ENCODE results near the gene MBD3L3. TPM values are rescaled to one million over a fixed set of nuclear protein-coding genes. Genes with fewer than 3 reads are reported as not detected.

Gene MBD3L3
- total and polyA plus RNA-seq, 2 of the 4 experiments (the other 2 are of a cell fraction): not detected

DNA sequence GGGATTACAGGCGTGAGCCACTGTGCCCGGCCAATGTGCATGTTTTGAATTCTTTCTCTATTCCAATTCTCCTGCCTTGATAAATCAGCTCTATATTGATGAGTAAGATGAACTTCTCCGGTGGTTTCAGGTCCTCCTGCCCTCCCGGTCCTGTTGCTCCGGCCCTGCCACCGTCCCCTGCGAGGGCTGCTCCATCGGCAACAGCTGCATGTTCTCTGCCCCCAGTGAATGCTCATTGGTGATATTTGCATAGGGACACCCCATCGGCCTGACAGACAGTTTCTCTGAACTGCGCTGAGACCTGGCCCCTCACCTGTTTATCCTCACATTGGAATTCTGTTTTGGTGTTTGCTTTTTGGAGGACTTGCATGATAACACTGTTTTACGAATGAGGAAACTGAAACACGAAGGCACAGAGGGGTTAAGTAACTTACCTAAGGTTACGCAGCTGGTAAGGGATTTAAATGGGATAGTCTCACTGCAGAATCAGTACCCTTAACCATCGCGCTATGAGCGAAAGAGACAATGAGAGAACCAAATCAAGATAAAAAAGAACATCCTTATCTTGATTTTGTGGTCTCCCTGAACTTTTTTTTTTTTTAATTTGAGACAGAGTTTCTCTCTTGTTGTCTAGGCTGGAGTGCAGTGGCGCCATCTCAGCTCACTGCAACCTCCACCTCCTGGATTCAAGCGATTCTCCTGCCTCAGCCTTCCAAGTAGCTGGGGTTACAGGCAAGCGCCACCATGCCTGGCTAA, 43.2 kb upstream of the MBD3L3 start (continued):
- TF ChIP-seq RCOR1 (IDR thresholded peaks at IDR 0.05; ENCODE audit: insufficient replicate concordance, low read length): no peak

DNA sequence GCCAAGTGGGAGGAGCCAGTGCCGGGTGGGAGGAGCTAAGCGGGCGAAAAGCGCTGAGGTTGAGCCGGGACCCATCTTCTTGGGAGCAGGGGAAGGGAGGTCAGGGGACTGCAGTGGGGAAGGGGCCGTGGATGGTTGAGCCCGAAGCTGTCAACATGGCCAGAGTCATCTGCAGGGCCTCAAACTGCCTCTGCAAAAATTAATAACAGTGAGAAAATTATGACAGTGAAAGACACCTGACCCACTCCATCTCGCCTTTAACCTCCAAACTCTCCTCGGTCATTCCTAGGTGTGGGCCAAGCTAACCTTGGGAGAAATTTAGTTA, 41.1 kb upstream of the MBD3L3 start:
- Histone ChIP-seq H4K8ac (ENCODE audit: low read depth in 2 of 2, low read length in 2 of 2) (peak overlapping the region; percentile 13 to 84; a peak in 2 of 4 replicates), H2AFZ (replicated peaks; ENCODE audit: low read length, poor library complexity) (peak overlapping the region; percentile 91), H3K23ac (ENCODE audit: low read depth, low read length) (no peak overlapping the region), H2AK9ac (replicated peaks; ENCODE audit: low read depth, low read length, poor library complexity) (peak overlapping the region; percentile 29), H2BK5ac (ENCODE audit: low read depth, low read length, poor library complexity, severe bottlenecking) (no peak overlapping the region), H3K18ac (ENCODE audit: low read depth, low read length) (no peak overlapping the region), H3K27ac (ENCODE audit: insufficient read depth, low read length) (peak overlapping the region; percentile 95), H3K14ac (replicated peaks; ENCODE audit: low read depth, low read length) (no peak overlapping the region), H2BK20ac (ENCODE audit: low read depth, low read length) (no peak overlapping the region), H4K91ac (ENCODE audit: insufficient read depth, low read depth, low read length) (no peak overlapping the region), H3K36me3 (ENCODE audit: control insufficient read depth, insufficient read depth, low read length) (no peaks in the 10 kb centered on the region), H3K9ac (ENCODE audit: low read depth, low read length) (peak overlapping the region; percentile 26; the same call in 1 of the 2 replicates), H3K79me1 (ENCODE audit: low read depth in 1 of 2, low read length in 2 of 2) (no peaks in the 10 kb centered on the region; a peak in 1 of 4 replicates), H3K9me3 (ENCODE audit: control insufficient read depth, insufficient read depth, low read length) (peaks cover 12% of the 10 kb centered on the region), H2BK120ac (ENCODE audit: low read depth, low read length) (no peak overlapping the region), H3K4ac (ENCODE audit: low read depth, low read length) (peak overlapping the region; percentile 90; the same call in 1 of the 2 replicates), H3K9me1 (ENCODE audit: insufficient read depth, low read length) (no peaks in the 10 kb centered on the region), H4K5ac (ENCODE audit: low read depth, low read length) (no peak overlapping the region), H3K56ac (ENCODE audit: extremely low read depth, insufficient read depth, low read length) (no peak overlapping the region), H4K20me1 (ENCODE audit: insufficient read depth, low read length) (no peaks in the 10 kb centered on the region), H3K4me1 (ENCODE audit: control insufficient read depth, insufficient read depth, low read length) (no peaks in the 10 kb centered on the region), H3K4me3 (ENCODE audit: insufficient read depth, low read depth, low read length) (peak overlapping the region; percentile 91), H3K4me2 (ENCODE audit: low read depth, low read length) (peak overlapping the region; percentile 66), H2AK5ac (ENCODE audit: low read depth, low read length) (no peak overlapping the region), H2BK15ac (ENCODE audit: low read depth, low read length) (no peak overlapping the region), H3K27me3 (ENCODE audit: control insufficient read depth, insufficient read depth, low read length) (peaks cover 2% of the 10 kb centered on the region; the same call in 1 of the 2 replicates)
- CTCF ChIA-PET: interaction anchor here (1.7 kb wide), 1 partner anchor 241 kb away, joined by 7 read pairs; no protein-coding TSS in a partner anchor
- intact Hi-C loops (cut with micrococcal nuclease): no loop called here
- no peak for TF ChIP-seq MAFK (IDR thresholded peaks at IDR 0.05; ENCODE audit: low read depth, low read length)
- no peak for TF ChIP-seq RAD21 (IDR thresholded peaks at IDR 0.05; ENCODE audit: low read length)
- TF ChIP-seq SMC3 (IDR thresholded peaks at IDR 0.05; ENCODE audit: low read depth, low read length): no peak
- TF ChIP-seq ELK1 (IDR thresholded peaks at IDR 0.05; ENCODE audit: borderline replicate concordance, low read depth, low read length): no peak
- TF ChIP-seq NFE2L2 (IDR thresholded peaks at IDR 0.05; ENCODE audit: low read depth, low read length): no peak
- TF ChIP-seq FOS (IDR thresholded peaks at IDR 0.05; ENCODE audit: low read depth, low read length): no peak
- no peak for TF ChIP-seq BHLHE40 (IDR thresholded peaks at IDR 0.05; ENCODE audit: low read depth, low read length)
- TF ChIP-seq, protein P1, sequence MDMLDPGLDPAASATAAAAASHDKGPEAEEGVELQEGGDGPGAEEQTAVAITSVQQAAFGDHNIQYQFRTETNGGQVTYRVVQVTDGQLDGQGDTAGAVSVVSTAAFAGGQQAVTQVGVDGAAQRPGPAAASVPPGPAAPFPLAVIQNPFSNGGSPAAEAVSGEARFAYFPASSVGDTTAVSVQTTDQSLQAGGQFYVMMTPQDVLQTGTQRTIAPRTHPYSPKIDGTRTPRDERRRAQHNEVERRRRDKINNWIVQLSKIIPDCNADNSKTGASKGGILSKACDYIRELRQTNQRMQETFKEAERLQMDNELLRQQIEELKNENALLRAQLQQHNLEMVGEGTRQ (IDR thresholded peaks at IDR 0.05; ENCODE audit: low read depth, low read length): no peak
- no peak for TF ChIP-seq MAZ (IDR thresholded peaks at IDR 0.05; ENCODE audit: borderline replicate concordance, low read depth, low read length)
- TF ChIP-seq CHD1 (IDR thresholded peaks at IDR 0.05; ENCODE audit: low read depth, low read length): no peak
- DNase-seq: no peak
- no TSS peak for BruUV-seq (replicated peaks)
- in situ Hi-C loops (cut with MboI; ENCODE audit: low sequenced_read_pairs): no loop called here
- ATAC-seq (ENCODE audit: low read depth): no peak
- WGBS, 2 experiments (ENCODE audit: extremely low coverage in 2 of 2, insufficient read length in 1 of 2): 0% methylated on average over 1 of the region's 9 CpGs; no CpG with 5 or more reads in 1 of the 2 experiments
- dilution Hi-C loops (cut with HindIII; ENCODE audit: low sequenced_read_pairs, unreplicated experiment): no loop called here
- POLR2A ChIA-PET (ENCODE audit: unreplicated experiment): no interaction called here

Data from IMR-90 (cell line).